Erythroblast (primary cell): ENCODE measurements around the gene PRMT2.

Experiments used
- GATA1 ChIP-seq: IDR thresholded peaks from 2 replicates; pipeline ENCODE4 v1.6.1; 2011; ENCODE audit warnings: low read depth, mild to moderate bottlenecking, control low read depth, low read length, moderate library complexity
- POLR2A ChIP-seq: IDR thresholded peaks from 2 replicates; pipeline ENCODE4 v1.6.1; 2011; ENCODE audit warnings: mild to moderate bottlenecking, low read length

DNA sequence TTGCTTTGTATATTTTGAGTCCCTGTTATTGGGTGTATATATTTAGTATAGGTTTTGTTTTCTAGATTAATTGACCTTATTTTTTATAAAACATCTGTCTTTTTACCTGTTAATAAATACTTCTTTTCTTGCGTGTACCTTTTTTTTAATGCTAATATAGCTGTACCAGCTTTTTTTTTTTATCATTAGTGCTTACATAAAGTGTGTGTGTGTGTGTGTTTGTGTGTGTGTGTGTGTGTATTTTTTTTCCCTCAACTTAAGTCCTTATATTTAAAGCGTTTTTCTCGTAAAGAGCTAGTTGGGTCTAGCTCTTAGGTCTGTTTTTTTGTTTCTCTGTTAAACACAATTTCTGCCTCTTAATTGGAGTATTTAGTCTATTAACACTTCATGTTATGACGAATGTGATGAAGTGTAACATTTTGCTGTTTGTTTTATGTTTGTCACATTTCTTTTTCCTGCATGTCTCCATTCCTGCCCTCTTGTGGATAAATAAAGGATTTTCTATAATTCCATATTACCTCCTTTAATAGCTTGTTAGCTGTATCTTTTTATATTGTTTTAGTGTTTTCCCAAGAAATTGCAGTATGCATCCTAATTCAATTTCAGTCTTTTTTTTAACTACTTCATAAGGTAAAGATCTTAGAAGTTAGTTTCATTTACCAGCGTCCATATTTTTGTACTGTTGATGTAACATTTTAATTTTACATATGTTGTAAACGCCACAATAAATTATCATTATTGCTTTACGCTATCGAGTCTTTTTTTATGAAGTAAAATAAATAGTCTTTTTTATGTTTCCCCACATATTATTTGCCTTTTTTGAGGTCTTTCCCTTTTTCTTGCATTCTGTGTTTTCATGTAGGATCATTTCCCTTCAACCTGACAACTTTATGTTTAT, 4.3 kb downstream of the PRMT2 start:
- TF ChIP-seq POLR2A (no peak), GATA1 (no peak)
